Muscle of back (tissue), 11 donors: ENCODE data around the gene NDUFS8. TPM values are rescaled to one million over a fixed set of nuclear protein-coding genes. Genes with fewer than 3 reads are reported as not detected.
A peak's percentile ranks its signal among the peaks of the same experiment; 100 is the strongest.

ENCODE experiments used
- DNase-seq, 3 donors: peaks; one replicate each; pipeline versions ENCODE4 v3.0.0 to v3.0.0-alpha.2; 2013
- polyA plus RNA-seq, 10 donors: library from polyadenylated mRNA; unstranded; fragments of 120-200 nt; gene quantifications; one replicate each; pipeline ENCODE4 v1.2.1, GENCODE V29; 2013; ENCODE audit not compliant: insufficient read length in 10 of 10

The NDUFS8 gene
- polyA plus RNA-seq, 10 donors, result 53.1 to 85.2 (median 62.1) TPM

DNA sequence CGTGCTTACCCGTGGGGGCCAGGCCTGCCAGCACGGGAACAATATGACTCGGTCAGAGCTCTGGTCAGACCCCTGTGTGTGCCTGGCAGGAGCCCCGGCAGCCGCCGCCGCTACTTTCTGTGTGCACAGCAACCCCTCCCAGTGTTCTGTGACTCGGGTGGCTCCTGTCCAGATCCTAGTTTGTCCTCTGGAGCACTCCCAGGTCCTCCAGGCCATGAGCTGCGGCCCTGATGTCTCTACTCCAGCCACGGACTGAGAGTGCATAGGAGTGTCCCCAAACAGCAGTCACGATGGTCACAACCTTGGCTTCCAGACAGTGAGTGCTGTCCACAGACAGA, 3.2 kb downstream of the NDUFS8 start:
- DNase-seq, result no peak

DNA sequence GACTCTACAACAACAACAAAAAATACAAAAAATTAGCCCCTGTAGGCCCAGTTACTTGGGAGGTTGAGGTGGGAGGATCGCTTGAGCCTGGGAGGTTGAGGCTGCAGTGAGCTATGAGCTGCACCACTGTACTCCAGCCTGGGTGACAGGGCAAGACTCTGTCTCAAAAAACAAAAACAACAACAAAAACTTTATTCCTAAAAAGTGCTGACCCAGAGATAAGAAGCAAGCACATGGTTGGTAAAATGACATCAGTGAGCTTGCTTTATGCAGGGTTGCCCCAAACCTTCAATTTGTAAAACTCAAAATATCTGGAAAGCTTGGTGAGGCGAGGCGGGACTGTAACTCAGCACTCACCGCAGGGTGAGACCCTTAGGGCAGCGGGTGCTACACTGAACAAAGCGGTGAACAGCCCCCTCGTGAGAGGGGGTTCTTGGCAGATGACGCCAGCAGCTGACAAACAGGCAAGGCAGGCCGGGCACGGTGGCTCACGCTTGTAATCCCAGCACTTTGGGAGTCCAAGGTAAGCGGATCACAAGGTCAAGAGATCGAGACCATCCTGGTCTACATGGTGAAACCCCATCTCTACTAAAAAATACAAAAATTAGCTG, 4.9 kb downstream of the NDUFS8 start:
- DNase-seq, result no peak

DNA sequence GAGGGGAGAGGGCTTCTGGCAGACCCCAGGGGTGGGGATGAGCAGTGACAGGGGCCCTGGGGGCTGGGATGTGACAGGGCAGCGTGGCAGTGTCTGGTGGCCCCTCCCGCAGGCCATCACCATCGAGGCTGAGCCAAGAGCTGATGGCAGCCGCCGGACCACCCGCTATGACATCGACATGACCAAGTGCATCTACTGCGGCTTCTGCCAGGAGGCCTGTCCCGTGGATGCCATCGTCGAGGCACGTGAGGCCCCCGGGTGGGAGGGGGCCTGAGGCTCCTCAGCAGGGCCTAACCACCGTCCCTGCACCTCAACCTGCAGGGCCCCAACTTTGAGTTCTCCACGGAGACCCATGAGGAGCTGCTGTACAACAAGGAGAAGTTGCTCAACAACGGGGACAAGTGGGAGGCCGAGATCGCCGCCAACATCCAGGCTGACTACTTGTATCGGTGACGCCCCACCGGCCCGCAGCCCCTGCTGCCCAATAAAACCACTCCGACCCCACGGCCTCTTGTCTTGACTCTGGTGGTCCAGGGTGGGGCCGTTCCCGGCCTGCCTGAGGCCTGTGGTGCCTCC, 5.7 kb downstream of the NDUFS8 start:
- no peak for DNase-seq

DNA sequence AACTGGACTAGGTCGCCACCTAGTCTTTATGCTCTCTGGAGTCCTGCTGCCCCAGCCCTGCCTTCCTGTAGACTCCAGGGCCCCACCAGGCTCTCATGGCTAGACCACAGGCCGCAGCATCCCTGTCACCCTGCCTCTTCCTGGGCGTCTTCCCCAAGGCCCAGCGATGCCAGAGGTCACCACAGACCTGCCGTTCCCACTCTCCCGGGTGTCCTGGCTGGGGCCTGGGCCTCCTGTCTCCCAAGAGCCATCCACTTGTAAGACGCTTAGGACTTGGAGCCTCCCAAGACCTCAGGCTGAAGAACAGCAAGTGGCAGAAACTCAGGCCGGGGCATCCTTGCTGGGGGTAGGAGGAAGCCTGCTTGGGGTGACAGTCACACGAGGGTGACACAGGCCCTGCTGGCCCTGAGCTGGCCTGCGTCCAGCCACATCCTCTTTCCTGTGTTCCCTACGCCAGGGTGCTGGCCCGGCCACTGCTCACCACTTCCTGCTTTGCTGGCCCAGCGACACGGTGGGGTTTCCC, 6.3 kb downstream of the NDUFS8 start:
- no peak for DNase-seq

DNA sequence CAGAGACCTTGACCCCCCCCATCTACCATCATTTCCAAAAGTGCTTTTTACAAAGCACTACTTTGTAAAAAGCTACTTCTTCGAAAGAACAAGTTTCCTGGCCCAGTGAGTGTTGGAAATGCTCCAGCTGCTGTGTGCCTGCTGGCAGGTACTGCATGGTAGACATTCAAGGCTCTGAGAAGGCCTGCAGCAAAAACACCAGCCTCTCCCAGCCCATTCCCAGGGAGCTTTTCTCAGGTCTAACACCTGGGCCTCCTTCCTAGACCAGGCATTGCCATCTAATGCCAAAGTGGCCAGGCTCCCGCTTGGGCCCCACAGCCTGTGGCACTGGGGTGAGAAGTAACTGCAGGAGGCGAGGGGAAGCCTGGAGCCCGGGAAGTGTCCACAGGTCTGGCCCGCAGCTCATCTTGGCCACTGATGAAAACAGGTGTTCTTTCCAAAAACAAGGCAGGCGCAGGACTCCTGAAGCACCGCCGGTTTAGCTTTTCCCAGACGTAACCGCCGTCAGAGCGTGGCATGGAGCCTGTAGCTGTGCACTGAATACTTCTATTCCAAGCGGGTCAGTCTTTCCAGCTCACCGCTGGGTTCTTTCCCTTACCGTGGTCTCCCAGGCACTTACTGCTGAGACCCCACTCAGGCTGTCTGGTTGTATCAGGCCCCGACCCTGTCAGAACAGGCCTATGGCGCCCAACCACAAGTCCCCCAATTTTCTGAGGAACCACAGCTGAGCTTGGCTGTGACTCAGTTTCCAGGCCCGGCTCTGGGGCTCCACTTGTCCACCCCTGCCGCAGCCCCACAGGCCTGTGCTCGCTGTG, 7.1 kb downstream of the NDUFS8 start:
- DNase-seq, result no peak

DNA sequence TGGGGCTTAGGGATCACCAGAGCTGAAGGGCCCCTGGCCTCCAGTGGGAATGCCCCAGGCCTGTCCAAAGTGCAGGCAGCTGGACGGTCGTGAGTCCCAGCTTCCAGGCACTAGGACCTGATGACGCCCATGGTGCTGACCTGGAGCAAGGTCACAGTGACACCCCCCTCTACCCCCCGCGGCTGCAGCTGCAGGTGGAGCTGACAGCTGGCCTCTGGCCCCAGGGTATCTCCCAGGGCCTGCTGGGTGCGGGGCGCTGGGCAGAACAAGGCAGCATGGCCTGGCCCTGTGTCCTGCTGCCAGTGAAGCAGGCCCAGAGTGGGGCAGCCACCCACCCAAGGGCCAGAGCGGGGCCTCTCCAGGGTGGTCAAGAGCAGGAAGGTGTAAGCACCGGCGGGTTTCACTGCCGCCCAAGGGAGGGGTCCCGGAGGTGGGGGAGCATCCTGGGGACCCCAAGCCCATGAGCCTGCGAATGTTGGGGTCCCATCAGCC, 7.8 kb downstream of the NDUFS8 start:
- DNase-seq, result no peak

DNA sequence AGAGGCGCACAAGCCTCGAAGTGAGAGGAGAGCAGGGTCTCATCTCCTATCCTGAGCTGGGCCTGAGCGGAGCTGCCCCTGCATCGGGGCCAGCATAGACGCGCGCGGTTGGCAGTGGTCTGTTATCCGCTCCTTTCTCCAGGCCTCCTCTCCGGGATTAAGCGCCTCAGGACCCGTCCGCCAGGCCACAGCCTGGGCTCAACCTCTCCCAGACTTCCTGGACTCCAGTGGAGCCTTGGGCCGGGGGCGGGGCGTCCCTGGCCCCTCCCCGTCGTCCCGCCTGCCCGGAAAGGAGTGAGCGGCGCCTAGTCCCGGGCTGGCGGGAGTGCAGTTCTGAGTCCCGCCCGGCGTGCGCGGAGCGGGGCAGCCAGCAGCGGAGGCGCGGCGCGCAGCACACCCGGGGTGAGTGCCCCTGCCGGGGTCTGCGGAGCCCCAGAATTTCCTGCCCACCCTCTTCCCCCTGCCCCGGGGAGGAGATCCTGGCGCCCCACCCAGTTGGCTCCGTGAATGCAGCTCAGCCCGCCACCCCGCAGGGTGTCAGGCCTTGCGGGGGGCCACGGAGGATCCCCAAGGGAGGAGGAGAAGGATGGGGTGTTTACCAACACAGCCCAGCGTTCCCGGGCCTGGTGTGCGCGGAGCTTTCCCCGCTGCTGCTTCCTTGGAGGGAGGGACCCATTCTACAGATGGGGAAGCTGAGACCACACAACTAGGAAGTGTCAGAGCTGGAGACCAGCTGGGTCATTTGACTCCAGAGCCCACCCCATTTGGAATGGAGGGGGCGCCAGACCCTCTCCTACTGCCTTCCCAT, 8.4 kb downstream of the NDUFS8 start, which contains the start of gene TCIRG1:
Gene TCIRG1 (plus strand): TSS at position 308 of the 808 bp plus-strand sequence. CDS start 2,247 bp downstream, outside the sequence.
- peak; percentile 76 to 95 (median 90) for DNase-seq

DNA sequence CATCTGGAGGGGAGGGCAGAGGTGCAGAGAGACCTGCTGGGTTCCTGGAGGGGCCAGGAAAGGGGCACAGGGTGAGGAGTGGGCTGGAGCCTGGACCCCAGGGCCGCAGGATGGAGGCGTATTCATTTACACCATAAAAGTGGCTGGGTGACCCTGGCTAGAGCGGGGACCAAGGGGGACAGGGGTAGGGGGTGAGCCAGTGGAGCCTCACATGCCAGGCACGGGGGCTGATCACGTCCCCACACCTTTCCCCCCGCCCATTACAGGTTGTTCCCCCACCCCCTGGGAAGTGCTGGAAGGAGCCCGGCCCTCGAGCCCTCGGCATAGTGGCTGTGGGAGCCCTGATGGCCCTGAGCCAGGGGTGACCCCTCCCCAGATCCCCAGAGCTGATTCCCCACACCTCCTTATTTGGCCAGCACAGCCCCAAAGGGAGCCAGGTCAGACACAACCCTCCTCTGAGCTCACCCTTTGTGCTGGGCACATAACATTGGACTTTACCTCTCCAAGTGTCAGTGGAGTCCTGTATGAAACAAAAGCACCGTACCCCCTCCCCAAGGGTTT, 9.1 kb downstream of the NDUFS8 start:
- peak in 1 of 3 donors; percentile 46 for DNase-seq

DNA sequence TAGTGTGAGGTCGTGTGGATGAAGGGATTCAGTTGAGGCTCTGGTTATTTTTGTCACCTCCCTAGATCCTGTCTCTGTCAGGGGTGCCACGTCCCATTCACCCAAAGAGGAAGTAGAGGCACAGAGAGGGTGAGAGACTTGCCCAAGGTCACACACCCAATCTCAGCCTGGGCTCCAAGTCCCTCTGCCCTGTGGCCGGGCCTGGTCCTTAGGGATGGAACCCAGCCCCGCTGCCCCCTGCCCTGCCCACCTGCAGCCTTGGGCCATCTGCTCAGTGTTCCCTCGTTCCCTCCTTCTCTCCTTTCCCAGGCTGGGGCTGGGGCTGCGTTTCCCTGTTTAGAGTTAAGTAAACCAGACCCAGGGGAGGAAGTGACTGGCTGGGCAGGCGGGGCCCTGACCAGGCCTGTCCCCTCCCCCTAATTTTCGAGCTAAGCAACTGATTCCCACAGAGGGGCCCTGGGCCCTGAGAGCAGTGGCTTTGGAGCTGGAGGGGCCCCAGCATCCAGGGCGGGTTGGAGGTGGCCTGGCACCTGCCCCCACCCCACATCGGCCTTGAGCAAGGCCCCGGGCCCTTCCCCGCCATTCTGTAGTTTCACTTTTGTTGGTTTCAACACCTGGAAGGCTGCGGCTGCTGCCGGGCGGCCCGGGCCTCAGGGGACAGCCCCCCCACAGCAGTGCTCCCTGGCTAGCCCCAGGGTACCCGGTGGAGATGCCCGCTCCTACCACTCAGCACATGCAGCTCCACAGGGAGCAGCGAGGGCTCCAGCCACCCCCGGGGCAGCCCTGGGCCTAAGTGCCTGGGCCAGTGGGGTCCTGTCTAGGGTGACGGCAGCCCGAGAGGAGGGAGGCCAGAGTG, 9.8 kb downstream of the NDUFS8 start:
- DNase-seq, result peak; percentile 54 to 90 (median 72)

DNA sequence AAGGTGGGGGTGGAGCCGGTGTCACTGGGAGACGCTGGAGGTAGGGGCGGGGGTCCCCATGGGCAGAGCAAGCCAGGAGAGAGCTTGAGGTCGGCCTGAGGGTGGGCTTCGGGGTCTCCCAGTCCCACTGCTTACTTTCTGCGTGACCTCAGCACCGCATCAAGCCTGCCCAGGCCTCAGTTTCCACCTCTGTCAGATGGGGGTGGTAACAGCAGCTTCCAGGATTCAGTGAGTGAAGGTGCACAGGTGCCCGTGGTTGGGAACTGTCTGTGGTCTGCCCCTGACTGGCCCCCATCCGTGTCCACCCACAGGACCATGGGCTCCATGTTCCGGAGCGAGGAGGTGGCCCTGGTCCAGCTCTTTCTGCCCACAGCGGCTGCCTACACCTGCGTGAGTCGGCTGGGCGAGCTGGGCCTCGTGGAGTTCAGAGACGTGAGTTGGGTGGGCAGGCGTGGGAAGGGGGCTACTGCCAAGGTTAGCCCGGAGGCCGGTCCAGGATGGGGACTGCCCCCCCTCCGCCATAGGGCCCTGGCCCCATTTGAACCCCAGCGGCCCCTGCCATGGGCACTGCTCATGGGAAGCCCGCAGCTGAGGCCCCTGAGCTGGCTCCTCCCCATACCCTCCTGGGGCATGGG, 10.6 kb downstream of the NDUFS8 start:
- no peak for DNase-seq

DNA sequence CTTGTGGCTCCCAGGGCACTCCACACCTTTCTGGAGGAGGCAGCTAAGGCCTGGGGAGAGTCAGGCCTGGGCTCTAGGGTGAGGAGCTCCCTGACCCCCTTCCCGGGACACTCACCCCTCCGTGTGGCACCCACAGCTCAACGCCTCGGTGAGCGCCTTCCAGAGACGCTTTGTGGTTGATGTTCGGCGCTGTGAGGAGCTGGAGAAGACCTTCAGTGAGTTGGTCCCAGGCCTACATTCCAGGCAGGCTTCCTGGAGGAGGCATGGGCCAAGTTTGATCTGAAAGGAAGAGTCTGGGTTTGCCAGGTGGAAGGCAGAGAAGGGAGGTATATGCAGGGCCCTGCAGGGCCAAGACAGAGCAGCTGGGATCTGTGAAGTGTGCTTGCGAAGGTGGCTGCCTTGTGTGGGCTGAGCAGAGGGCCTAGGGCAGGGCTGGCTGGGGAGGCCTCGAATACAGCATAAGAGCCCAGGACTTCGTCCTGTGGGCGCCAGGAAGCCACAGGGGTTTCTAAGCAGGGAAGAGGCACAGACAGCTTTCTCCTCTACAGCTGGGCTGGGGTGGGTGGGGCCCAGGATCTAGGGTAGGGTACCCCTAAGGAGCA, 11.2 kb downstream of the NDUFS8 start:
- no peak for DNase-seq

DNA sequence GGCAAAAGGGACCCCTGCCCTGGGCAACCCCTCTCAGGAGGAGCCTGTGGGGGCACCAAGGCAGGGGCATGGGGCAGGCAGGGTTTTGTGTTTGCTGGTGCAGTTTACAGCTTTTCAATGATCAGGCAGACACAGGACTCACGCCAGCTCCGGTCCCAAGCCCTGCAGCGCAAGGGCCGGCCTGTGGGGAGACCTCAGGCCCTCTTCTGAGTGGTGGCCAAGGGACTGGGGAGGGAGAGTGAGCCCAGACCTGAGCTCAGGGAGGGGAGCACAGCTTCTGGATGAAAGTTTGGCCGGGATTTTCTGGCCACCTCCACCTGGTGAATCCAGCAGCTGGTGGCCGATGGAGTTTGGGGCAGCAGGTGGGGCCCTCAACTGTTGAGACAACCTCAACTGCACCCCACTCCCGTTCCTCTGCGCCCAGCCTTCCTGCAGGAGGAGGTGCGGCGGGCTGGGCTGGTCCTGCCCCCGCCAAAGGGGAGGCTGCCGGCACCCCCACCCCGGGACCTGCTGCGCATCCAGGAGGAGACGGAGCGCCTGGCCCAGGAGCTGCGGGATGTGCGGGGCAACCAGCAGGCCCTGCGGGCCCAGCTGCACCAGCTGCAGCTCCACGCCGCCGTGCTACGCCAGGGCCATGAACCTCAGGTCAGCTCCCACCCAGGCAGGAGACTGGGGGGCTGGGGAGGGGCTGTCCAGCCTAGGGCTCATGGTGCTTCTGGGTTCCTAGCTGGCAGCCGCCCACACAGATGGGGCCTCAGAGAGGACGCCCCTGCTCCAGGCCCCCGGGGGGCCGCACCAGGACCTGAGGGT, 11.9 kb downstream of the NDUFS8 start:
- no peak for DNase-seq

DNA sequence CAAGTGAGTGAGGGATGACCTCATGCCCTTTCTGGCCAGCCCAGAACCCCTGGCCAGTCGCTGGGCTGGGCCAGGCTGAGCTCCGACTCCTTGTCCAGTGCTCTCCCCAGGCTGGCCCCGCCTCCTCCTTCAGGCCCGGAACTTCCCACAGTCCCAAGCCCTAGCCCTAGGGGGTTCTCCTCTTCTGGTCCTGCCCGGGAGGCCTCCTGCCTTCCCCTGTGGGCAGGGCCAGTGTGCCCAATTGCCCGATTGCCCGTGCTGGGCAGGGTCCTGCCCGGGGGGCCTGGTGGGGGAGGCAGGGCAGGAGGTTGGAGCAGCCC, 12.5 kb downstream of the NDUFS8 start:
- DNase-seq, result no peak

DNA sequence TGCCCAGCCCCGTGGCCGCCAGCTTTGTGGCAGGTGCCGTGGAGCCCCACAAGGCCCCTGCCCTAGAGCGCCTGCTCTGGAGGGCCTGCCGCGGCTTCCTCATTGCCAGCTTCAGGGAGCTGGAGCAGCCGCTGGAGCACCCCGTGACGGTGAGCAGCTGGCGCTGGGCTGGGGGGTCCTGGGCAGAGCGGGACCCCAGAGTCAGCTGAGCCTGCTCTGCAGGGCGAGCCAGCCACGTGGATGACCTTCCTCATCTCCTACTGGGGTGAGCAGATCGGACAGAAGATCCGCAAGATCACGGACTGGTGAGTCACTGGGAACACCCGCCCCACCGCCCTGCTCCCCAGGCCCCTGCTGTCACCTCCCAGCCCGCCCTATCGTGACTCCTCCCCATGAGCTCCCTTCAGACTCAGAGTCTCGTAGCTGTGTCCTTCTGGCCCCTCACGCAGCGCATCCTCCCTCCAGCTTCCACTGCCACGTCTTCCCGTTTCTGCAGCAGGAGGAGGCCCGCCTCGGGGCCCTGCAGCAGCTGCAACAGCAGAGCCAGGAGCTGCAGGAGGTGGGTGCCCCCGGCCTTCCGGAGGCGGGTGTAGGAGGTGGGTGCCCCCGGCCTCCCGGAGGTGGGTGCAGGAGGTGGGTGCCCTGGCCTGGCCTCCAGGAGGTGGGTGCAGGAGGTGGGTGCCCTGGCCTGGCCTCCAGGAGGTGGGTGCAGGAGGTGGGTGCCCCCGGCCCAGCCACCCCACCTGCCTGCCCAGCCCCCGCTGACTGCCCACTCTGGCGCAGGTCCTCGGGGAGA, 13.1 kb downstream of the NDUFS8 start:
- DNase-seq, result peak; percentile 44 to 80 (median 45)

DNA sequence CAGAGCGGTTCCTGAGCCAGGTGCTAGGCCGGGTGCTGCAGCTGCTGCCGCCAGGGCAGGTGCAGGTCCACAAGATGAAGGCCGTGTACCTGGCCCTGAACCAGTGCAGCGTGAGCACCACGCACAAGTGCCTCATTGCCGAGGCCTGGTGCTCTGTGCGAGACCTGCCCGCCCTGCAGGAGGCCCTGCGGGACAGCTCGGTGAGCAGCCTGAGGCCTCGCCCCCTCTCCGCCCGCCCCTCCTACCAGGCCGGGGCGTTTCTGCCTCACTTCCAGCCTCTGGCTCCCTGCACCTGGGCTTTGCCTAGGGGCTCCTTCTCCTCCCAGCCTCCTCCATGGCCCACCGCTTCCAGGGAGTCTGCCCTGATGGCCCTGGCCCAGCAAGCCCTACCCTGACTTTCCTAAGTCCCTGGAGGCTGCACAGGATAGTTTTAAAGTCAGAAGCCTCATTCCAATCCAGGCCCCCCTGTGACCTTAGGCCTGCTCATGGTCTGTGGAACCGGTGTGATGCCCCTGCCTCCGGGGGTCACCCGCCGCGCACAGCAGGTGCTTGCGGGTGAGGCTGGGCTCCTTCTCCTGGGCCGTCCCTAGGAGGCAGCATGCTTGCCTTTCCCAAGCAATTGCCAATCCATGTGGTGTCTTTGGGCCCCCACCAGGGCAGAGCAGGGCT, 13.8 kb downstream of the NDUFS8 start:
- no peak for DNase-seq

DNA sequence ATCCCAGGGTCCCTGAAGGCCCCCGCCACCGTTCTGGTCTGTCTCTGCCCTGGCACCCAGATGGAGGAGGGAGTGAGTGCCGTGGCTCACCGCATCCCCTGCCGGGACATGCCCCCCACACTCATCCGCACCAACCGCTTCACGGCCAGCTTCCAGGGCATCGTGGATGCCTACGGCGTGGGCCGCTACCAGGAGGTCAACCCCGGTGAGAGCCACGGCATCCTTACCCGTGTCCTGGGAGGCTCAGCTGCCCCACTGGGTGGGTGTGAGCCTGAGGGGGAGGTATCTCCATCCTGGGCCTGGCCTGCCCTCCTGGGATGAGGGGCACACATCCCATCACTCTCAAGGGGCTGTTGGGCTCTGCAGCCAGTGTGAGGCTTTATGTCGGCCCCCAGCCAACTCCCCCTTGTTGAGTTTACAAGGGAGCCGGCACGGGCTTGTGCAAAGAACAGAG, 14.4 kb downstream of the NDUFS8 start:
- DNase-seq, result no peak
